HEK293 (cell line): ENCODE measurements around the gene ZFYVE1.

Experiments used
- CTCF ChIP-seq: fragments of 450-650 bp; formaldehyde crosslinking; IDR thresholded peaks from 2 replicates; pipeline ENCODE4 v1.5.1; 2016; ENCODE audit warnings: missing biosample characterization, missing genetic modification characterization
- REST ChIP-seq: fragments of 450-650 bp; formaldehyde crosslinking; IDR thresholded peaks from 2 replicates; pipeline ENCODE4 v1.5.1; 2016; ENCODE audit warnings: missing biosample characterization, missing genetic modification characterization
- ZBTB8A ChIP-seq: fragments of 450-650 bp; formaldehyde crosslinking; IDR thresholded peaks from 2 replicates; pipeline ENCODE4 v1.5.1; 2016; ENCODE audit warnings: missing biosample characterization, missing genetic modification characterization
- ZFP37 ChIP-seq: fragments of 450-650 bp; formaldehyde crosslinking; IDR thresholded peaks from 2 replicates; pipeline ENCODE4 v1.5.1; 2016; ENCODE audit warnings: missing biosample characterization, missing genetic modification characterization
- ZNF138 ChIP-seq: fragments of 450-650 bp; formaldehyde crosslinking; IDR thresholded peaks from 2 replicates; pipeline ENCODE4 v1.5.1; 2016; ENCODE audit warnings: missing biosample characterization, missing genetic modification characterization, borderline replicate concordance
- ZNF266 ChIP-seq: fragments of 450-650 bp; formaldehyde crosslinking; IDR thresholded peaks from 2 replicates; pipeline ENCODE4 v1.5.1; 2016; ENCODE audit warnings: missing biosample characterization, missing genetic modification characterization, low read depth
- ZNF274 ChIP-seq, 2 experiments: fragments of 200-500 bp in 1 of 2; fragments of 450-650 bp in 1 of 2; sonication (Bioruptor generic) in 1 of 2; formaldehyde crosslinking in 1 of 2; IDR thresholded peaks; 2 replicates each; pipeline versions ENCODE4 v1.5.1 to v1.6.1; 2014 to 2016; ENCODE audit warnings: borderline replicate concordance in 1 of 2, inconsistent platforms in 1 of 2, low read length in 1 of 2, missing biosample characterization in 1 of 2, missing genetic modification characterization in 1 of 2
- ZNF280D ChIP-seq: fragments of 450-650 bp; formaldehyde crosslinking; IDR thresholded peaks from 2 replicates; pipeline ENCODE4 v1.5.1; 2016; ENCODE audit warnings: missing biosample characterization, missing genetic modification characterization
- ZNF768 ChIP-seq: fragments of 450-650 bp; formaldehyde crosslinking; IDR thresholded peaks from 2 replicates; pipeline ENCODE4 v1.5.1; 2018; ENCODE audit warnings: missing biosample characterization, mild to moderate bottlenecking, missing genetic modification characterization
- ZSCAN16 ChIP-seq: fragments of 450-650 bp; formaldehyde crosslinking; IDR thresholded peaks from 2 replicates; pipeline ENCODE4 v1.5.1; 2016; ENCODE audit warnings: missing biosample characterization, missing genetic modification characterization
- ZSCAN18 ChIP-seq: fragments of 450-650 bp; formaldehyde crosslinking; IDR thresholded peaks from 2 replicates; pipeline ENCODE4 v1.5.1; 2016; ENCODE audit warnings: missing biosample characterization, missing genetic modification characterization

- TF ChIP-seq ZNF274 (IDR thresholded peaks at IDR 0.05; ENCODE audit: low read length) (no peak), ZNF274 (tag by site-specific recombination; IDR thresholded peaks at IDR 0.05; ENCODE audit: borderline replicate concordance) (no peak), ZSCAN18 (no peak), ZNF266 (tag by site-specific recombination) (no peak), CTCF (tag by site-specific recombination) (no peak), ZSCAN16 (tag by site-specific recombination) (no peak), ZFP37 (no peak), ZNF138 (tag by site-specific recombination) (no peak), ZNF280D (no peak), ZNF768 (tag by site-specific recombination) (no peak), REST (tag by site-specific recombination) (no peak), ZBTB8A (tag by site-specific recombination) (no peak)
These were observed 640 bp upstream of the ZFYVE1 start for GRCh38 chr14:73027546-73027945.
